Mucosa of stomach (tissue), 1 donor: ENCODE measurements around the gene INTS13.
A peak's percentile ranks its signal among the peaks of the same experiment; 100 is the strongest.
"Not testable (repeated sequence)": the region's sequence is repeated elsewhere in the genome, so short reads cannot be mapped to it uniquely, and the experiment has no call there.

Source experiments
- H3K27me3 ChIP-seq: one replicate; pipeline ENCODE4 v1.7.0; 2013; ENCODE audit warnings: mild to moderate bottlenecking, low read length; ENCODE audit not compliant: control insufficient read depth, insufficient read depth
- H3K36me3 ChIP-seq: one replicate; pipeline ENCODE4 v1.7.0; 2013; ENCODE audit warnings: low read length; ENCODE audit not compliant: control insufficient read depth, insufficient read depth
- H3K4me1 ChIP-seq: one replicate; pipeline ENCODE4 v1.7.0; 2013; ENCODE audit warnings: mild to moderate bottlenecking, low read length; ENCODE audit not compliant: control insufficient read depth, insufficient read depth
- H3K4me3 ChIP-seq: one replicate; pipeline ENCODE4 v1.7.0; 2013; ENCODE audit warnings: low read length
- H3K9ac ChIP-seq: one replicate; pipeline ENCODE4 v1.7.0; 2013; ENCODE audit warnings: mild to moderate bottlenecking, low read length, moderate library complexity
- H3K9me3 ChIP-seq: one replicate; pipeline ENCODE4 v1.7.0; 2013; ENCODE audit warnings: mild to moderate bottlenecking, low read length, moderate library complexity; ENCODE audit not compliant: control insufficient read depth
- donor health status: Pancreatic carcinoma.

Gene INTS13, protein sequence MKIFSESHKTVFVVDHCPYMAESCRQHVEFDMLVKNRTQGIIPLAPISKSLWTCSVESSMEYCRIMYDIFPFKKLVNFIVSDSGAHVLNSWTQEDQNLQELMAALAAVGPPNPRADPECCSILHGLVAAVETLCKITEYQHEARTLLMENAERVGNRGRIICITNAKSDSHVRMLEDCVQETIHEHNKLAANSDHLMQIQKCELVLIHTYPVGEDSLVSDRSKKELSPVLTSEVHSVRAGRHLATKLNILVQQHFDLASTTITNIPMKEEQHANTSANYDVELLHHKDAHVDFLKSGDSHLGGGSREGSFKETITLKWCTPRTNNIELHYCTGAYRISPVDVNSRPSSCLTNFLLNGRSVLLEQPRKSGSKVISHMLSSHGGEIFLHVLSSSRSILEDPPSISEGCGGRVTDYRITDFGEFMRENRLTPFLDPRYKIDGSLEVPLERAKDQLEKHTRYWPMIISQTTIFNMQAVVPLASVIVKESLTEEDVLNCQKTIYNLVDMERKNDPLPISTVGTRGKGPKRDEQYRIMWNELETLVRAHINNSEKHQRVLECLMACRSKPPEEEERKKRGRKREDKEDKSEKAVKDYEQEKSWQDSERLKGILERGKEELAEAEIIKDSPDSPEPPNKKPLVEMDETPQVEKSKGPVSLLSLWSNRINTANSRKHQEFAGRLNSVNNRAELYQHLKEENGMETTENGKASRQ

DNA sequence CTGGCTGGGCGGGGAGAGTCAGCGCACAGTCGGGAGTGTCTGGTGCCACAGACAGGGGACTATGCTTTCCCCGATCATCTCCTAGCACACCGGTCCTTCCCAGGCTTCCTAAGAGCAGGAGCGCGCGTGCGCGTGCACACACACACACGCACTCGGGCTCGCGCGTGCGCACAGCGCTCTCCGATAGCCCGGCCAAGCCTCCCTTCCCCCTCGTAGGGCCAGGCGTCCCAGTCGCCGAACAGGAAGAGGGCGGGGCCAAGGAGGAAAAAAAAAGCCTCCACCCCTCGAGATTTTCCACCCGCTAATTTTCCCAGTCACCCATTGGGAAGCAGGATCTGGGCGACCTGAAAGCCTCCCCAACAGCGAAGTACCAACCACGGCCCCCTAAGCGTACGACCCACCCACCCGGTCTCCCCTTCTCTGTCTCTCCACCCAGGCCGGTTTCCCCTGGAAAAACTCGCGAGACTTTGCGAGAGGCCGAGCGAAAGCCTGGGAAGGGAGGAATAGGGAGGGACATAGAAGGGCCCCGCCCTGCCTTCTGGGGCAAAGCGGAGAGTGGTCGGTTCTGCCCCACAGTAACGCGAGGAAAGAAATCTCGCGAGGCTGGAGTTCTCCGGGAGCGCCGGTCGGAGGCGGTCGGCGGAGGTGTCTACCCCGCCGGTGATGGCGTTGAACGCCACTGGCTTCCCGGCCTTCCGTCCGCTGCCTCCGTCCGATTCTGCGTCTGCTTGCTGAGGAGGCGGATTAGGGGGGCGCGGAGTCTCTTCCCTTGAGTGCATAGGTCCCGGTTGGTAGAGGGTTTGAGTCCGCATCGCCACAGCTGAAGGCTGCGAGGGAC is at the start of gene INTS13, which contains the start of gene FGFR1OP2:
Gene INTS13, minus strand, starts transcription at position 119 of the 838 bp plus-strand sequence. CDS start 1,178 bp downstream, outside the sequence.
Gene FGFR1OP2, plus strand, starts transcription at position 608 of the 838 bp plus-strand sequence. CDS start 15,689 bp downstream, outside the sequence.
- Histone ChIP-seq H3K27me3 (no peaks in the 10 kb centered on the region), H3K4me1 (peaks cover 15% of the 10 kb centered on the region), H3K36me3 (no peaks in the 10 kb centered on the region), H3K9ac (peak within 1 kb of the TSS; percentile 82), H3K9me3 (no peaks in the 10 kb centered on the region), H3K4me3 (peak within 1 kb of the TSS; percentile 85)

DNA sequence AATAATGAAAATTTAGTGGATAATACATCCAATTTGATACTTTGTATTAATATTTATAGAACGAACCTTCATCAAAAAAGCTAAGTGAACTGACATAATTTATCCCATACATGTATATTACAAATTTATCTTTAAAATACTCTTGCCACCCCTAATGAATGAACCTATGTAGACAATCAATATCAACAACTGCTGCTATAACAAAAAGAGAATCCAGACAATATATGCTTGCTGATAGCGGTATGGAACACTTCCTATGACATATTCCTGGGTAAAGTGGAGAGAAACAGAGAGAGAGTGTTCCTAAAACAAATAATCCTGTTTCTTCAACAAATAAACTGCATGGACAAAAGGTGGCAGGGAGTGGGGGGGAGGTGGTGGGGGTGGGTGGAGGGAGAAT is 45.1 kb upstream of the INTS13 start:
- Histone ChIP-seq H3K9ac (no peak overlapping the region), H3K27me3 (no peaks in the 10 kb centered on the region), H3K4me3 (no peak overlapping the region), H3K9me3 (no peaks in the 10 kb centered on the region), H3K4me1 (no peaks in the 10 kb centered on the region), H3K36me3 (peaks cover 6% of the 10 kb centered on the region)

DNA sequence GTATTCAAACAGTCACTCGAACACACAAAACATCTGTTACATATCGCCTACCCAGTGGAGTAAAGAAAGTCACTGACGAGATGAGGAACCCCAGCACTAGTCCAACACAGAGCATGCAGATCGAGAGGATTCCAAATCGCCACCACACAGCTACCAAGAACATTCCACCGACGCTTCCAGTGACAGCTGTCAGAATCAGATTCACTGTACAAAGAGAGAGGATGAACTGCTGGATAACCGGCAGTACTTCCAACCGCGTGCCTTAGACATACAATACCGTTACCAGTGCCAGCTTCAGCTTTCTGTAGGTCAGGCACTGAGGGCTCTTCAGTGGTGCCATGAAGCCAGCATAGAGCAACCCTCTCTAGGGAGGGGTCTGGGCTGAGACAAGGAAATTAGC is 42.0 kb upstream of the INTS13 start:
- H3K9me3 ChIP-seq = no peaks in the 10 kb centered on the region
- no peak overlapping the region for H3K4me3 ChIP-seq
- H3K36me3 ChIP-seq = peaks cover 6% of the 10 kb centered on the region

DNA sequence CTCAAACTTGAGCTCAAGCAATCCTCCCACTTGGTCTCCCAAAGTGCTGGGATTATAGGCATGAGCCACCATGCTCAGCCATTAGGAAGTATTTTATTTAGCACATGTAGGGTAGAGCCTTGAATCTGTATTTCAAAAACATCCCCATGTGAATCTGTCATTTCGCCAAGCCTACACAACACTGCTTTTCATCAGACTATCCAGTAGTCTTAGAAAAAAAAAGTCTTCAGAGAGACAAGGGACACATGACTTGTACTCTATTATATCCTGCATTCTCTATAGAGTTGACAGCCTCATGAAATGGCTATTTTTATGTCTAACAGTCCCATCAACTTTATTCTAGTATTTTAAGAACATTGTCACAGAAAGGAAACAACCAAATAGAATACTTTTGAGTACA is 41.0 kb upstream of the INTS13 start:
- Histone ChIP-seq H3K27me3 (no peaks in the 10 kb centered on the region), H3K4me3 (no peak overlapping the region), H3K9me3 (no peaks in the 10 kb centered on the region), H3K36me3 (peaks cover 6% of the 10 kb centered on the region), H3K9ac (no peak overlapping the region), H3K4me1 (no peaks in the 10 kb centered on the region)

More for the DNA sequence above, 42.0 kb upstream of the INTS13 start:
- Histone ChIP-seq H3K27me3 (no peaks in the 10 kb centered on the region), H3K9ac (no peak overlapping the region), H3K4me1 (no peaks in the 10 kb centered on the region)

DNA sequence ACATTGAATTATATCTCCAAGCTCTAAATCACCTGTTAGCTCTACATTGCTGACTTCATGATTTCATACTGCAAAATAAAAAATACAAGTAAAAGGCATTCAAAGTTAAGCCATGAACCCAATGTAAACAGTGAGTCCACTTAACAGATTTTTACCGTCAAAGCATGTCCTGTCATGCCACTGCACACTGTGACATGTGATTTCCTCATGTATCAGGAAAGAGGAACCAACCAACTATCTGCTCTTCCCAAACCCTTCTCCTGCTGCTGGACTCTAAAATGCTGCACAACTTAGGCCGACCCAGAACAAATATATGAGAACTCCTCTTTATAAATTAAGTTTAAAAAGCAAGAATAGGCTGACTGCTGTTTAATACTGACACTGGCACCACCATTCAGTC is 38.9 kb upstream of the INTS13 start:
- Histone ChIP-seq H3K4me3 (no peak overlapping the region), H3K27me3 (no peaks in the 10 kb centered on the region), H3K36me3 (peaks cover 6% of the 10 kb centered on the region), H3K9me3 (no peaks in the 10 kb centered on the region), H3K4me1 (no peaks in the 10 kb centered on the region), H3K9ac (no peak overlapping the region)

DNA sequence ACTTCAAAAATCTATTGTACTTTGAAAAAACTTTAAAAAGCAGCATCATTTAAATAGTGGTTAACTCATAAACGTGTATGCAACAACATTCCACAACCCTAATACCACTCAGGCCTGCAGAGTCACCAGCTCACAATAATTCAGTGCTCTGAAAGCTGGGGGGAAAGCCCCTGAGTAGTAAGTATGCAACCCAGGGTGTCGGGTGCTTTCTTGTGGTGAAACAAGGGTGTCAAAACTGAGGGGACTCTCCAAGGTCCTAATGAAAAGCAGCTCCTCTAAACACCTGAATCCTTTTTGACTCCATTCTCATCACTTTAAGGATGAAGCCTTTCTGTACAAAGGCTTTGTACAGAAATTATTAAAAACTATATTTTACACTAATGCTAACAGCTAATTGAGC is 34.2 kb upstream of the INTS13 start:
- Histone ChIP-seq H3K27me3 (no peaks in the 10 kb centered on the region), H3K9ac (no peak overlapping the region), H3K4me3 (no peak overlapping the region), H3K36me3 (no peaks in the 10 kb centered on the region), H3K4me1 (no peaks in the 10 kb centered on the region), H3K9me3 (no peaks in the 10 kb centered on the region)

DNA sequence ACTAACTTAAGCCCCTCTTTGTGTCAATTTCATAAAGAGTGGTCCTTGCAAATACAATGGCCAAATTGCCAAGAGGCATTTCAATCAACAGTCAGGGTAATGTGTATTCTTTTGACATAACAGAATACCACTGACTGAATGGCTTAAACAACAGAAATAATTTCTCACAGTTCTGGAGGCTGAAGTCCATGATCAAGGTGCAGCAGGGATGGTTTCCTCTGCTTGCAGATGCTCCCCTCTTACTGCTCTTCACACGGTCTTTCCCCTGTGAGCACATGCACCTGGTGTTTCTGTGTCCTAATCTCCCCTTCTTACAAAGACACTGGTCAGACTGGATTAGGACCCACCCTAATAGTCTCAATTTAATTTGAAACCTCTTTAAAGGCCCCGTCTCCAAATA is 32.4 kb upstream of the INTS13 start:
- H3K9me3 ChIP-seq = no peaks in the 10 kb centered on the region
- H3K27me3 ChIP-seq = no peaks in the 10 kb centered on the region
- H3K36me3 ChIP-seq = no peaks in the 10 kb centered on the region
- H3K4me1 ChIP-seq = no peaks in the 10 kb centered on the region
- H3K9ac ChIP-seq = no peak overlapping the region
- no peak overlapping the region for H3K4me3 ChIP-seq

DNA sequence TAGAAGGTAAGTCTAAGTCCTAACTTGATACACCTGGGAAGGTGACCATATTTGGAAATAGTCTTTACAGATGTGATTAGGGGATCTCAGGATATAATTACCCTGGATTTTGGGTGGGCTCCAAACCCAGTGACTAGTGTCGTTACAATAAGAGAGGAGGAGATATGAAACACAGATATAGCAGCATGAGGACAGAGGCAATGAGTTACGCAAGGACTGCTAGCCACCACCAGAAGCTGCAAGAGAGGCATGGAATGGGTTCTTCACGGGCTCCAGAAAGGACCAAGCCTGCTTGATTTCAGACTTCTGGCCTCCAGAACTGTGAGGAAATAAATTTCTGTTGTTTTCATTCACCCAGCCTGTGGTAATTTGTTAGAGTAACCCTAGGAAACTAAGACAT is 29.1 kb upstream of the INTS13 start:
- Histone ChIP-seq H3K27me3 (no peaks in the 10 kb centered on the region), H3K4me3 (no peak overlapping the region), H3K9ac (no peak overlapping the region), H3K4me1 (no peaks in the 10 kb centered on the region), H3K9me3 (no peaks in the 10 kb centered on the region), H3K36me3 (no peaks in the 10 kb centered on the region)

DNA sequence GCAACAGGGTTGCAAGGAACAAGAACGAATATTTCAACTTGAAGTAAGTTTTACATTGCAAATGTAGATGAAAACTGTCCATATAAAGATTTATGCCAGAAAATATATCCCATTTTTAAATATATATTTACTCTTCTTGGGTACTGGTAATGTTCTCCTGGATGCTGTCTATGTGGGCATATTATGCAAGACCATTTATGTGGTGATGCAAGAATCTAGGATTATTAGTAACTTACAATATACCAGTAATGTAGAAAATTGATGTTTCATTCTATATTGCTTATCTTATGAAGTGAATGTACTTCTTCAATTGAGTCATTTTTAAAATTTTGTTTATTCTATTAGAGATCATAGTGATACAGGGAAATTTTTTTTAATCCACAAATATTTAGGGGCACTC is 25.6 kb upstream of the INTS13 start:
- H3K36me3 ChIP-seq = no peaks in the 10 kb centered on the region
- no peaks in the 10 kb centered on the region for H3K4me1 ChIP-seq
- H3K4me3 ChIP-seq = no peak overlapping the region

DNA sequence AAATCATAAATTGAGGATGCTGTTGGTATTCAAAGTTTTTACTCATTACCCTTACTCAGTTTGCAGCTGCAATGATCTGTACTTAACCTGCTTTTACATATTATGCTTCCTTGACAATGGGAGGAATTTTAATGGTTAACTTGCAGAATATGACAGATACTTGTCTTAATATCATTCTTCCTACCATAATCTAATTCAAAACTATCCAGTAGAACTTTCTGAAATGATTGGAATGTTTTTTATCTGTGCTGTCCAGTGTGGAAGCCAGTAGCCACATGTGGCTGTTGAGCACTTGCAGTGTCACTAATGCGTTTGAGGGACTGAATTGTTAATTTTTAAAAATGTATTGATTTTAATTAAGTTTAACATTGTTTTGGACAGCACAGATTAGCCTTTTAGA is 24.0 kb upstream of the INTS13 start:
- H3K9ac ChIP-seq = no peak overlapping the region
- H3K4me1 ChIP-seq = no peaks in the 10 kb centered on the region
- H3K27me3 ChIP-seq = no peaks in the 10 kb centered on the region
- H3K4me3 ChIP-seq = no peak overlapping the region
- H3K36me3 ChIP-seq = no peaks in the 10 kb centered on the region
- no peaks in the 10 kb centered on the region for H3K9me3 ChIP-seq

More for the DNA sequence above, 25.6 kb upstream of the INTS13 start:
- Histone ChIP-seq H3K9ac (no peak overlapping the region), H3K9me3 (no peaks in the 10 kb centered on the region), H3K27me3 (no peaks in the 10 kb centered on the region)

DNA sequence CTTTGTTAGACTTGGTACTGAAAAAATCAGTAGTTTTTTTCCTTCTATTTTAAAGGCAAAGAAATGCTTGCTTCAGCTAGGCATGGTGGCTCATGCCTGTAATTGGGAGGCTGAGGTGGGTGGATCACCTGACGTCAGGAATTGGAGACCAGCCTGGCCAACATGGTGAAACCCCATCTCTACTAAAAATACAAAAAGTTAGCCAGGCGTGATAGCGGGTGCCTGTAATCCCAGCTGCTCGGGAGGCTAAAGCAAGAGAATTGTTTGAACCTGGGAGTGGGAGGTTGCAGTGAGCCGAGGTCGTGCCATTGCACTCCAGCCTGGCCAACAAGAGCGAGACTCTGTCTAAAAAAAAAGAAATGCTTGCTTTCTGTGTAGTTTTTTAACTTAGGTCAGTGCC is 23.6 kb upstream of the INTS13 start:
- not testable (repeated sequence) for H3K36me3 ChIP-seq, H3K27me3 ChIP-seq, H3K9me3 ChIP-seq, H3K4me1 ChIP-seq, H3K4me3 ChIP-seq, H3K9ac ChIP-seq

DNA sequence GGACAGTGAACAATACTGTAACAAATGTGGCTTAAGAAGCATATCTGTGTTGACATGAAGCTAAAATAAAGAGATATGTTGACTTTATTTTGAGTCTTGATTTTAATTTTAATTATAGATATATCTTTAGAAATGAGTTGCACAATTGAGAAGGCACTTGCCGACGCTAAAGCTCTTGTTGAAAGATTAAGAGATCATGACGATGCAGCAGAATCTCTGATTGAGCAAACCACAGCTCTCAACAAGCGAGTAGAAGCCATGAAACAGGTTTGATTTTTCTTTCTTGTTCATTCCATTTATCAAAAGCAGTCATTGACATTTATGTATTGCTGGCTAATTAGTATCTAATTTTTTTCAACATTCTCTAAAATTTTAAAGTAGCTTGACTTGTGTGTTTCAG is 16.2 kb upstream of the INTS13 start:
- Histone ChIP-seq H3K9me3 (no peaks in the 10 kb centered on the region), H3K27me3 (no peaks in the 10 kb centered on the region), H3K36me3 (no peaks in the 10 kb centered on the region), H3K4me1 (no peaks in the 10 kb centered on the region), H3K4me3 (no peak overlapping the region), H3K9ac (no peak overlapping the region)
